Bronchial epithelial cell (primary cell): ENCODE results near the gene BAHCC1. TPM values are rescaled to one million over a fixed set of nuclear protein-coding genes. Genes with fewer than 3 reads are reported as not detected.

Experiments used
- DNase-seq: peaks from one replicate; pipeline ENCODE4 v3.0.0-alpha.2; 2010; ENCODE audit warnings: low read depth
- FAIRE-seq: peaks from 2 replicates; lab custom pipeline; 2011; peaks lifted over from hg19 to GRCh38; lab: Jason Lieb, UNC
- H3K27me3 ChIP-seq: 2 replicates; pipeline ENCODE4 v1.5.1; 2011; ENCODE audit warnings: low read length; ENCODE audit not compliant: control insufficient read depth, insufficient read depth
- H3K36me3 ChIP-seq: 2 replicates; pipeline ENCODE4 v1.5.1; 2011; ENCODE audit warnings: low read length; ENCODE audit not compliant: control insufficient read depth, insufficient read depth
- H3K4me3 ChIP-seq: 2 replicates; pipeline ENCODE4 v1.5.1; 2011; ENCODE audit warnings: mild to moderate bottlenecking, low read depth, low read length, control low read depth
- CTCF ChIP-seq: IDR thresholded peaks from 2 replicates; pipeline ENCODE4 v1.5.1; 2011; ENCODE audit warnings: mild to moderate bottlenecking, moderate library complexity, low read length, control low read depth, inconsistent platforms; ENCODE audit not compliant: insufficient read depth, severe bottlenecking
- total RNA-seq: library from RNA; depleted of rRNA; stranded (reverse); fragments of >200 nt; gene quantifications from 2 replicates; pipeline ENCODE4 v1.2.1, GENCODE V29; 2014

BAHCC1 gene
- total RNA-seq, 1 donor from 2014 or later, result 0.79 TPM

- no peak for TF ChIP-seq CTCF
- no peak for FAIRE-seq
- H3K4me3 ChIP-seq, result no peak overlapping the region
- DNase-seq, result no peak
- no peaks in the 10 kb centered on the region for H3K36me3 ChIP-seq
- H3K27me3 ChIP-seq, result no peaks in the 10 kb centered on the region
These were observed 10.2 kb downstream of the BAHCC1 start for GRCh38 chr17:81405411-81405872.

GRCh38 chr17:81406117-81406953 is 11.1 kb downstream of the BAHCC1 start:
- no peak for FAIRE-seq
- TF ChIP-seq CTCF, result no peak
- H3K27me3 ChIP-seq, result no peaks in the 10 kb centered on the region
- H3K4me3 ChIP-seq, result no peak overlapping the region
- DNase-seq, result no peak
- H3K36me3 ChIP-seq, result no peaks in the 10 kb centered on the region

DNA sequence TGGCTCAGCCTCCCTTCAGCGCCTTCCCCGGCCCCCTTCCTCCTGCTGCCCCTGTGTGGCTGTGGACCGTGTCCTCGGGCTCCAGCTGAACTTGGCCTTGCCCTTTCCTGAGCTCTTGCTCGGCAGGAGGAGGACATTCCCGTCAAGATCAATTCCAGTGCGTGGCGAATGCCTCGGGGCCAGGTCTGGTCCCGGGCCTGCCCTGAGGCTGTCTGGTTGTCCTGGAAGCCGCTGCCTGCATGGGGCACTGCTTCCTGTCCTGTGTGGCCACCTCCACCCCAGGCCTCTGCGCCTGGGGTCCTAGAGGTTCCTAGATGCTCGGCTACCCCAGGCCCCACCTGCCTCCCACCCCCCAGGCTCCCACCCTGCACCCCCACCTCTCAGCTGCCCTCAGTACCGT is 12.8 kb downstream of the BAHCC1 start:
- no peaks in the 10 kb centered on the region for H3K27me3 ChIP-seq
- FAIRE-seq (no peak), DNase-seq (no peak)
- H3K36me3 ChIP-seq, result no peaks in the 10 kb centered on the region
- H3K4me3 ChIP-seq, result no peak overlapping the region
- no peak for TF ChIP-seq CTCF

- DNase-seq (no peak), FAIRE-seq (no peak)
- Histone ChIP-seq H3K27me3 (no peaks in the 10 kb centered on the region), H3K4me3 (no peak overlapping the region), H3K36me3 (no peaks in the 10 kb centered on the region)
- no peak for TF ChIP-seq CTCF
These were observed 14.1 kb downstream of the BAHCC1 start for GRCh38 chr17:81409190-81409935.

DNA sequence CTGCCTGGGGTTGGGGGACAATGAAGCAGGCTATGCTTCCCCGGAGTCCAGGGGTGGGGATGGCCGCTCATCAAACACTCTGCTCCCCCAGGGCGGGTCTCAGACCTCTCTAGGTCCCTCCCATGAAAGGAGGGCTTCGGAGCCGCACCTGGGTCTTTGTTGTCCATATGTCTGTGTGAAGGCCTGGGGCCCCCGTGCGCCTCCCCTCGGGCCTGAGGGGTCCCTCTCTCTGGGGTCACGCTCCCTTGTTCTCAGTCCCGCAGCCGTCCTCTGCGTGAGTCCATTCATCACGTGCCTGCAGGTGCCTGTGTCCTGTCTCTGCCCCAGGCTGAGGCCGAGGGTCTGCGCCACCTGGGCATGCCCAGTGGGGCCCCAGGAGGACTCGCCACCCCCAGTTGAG is 15.6 kb downstream of the BAHCC1 start:
- DNase-seq, result no peak
- Histone ChIP-seq H3K36me3 (no peaks in the 10 kb centered on the region), H3K27me3 (no peaks in the 10 kb centered on the region), H3K4me3 (no peak overlapping the region)
- no peak for TF ChIP-seq CTCF
- no peak for FAIRE-seq
